NB4 (cell line): ENCODE measurements around the gene ZNF639.

Experiments
- CTCF ChIP-seq: IDR thresholded peaks from one replicate; pipeline ENCODE4 v1.5.1; 2012; ENCODE audit warnings: low read depth, low read length
- MAX ChIP-seq: IDR thresholded peaks from 2 replicates; pipeline ENCODE4 v1.6.1; 2011; ENCODE audit warnings: low read depth, low read length
- MYC ChIP-seq: IDR thresholded peaks from 2 replicates; pipeline ENCODE4 v1.6.1; 2011; ENCODE audit warnings: low read depth, low read length
- POLR2A ChIP-seq: IDR thresholded peaks from 2 replicates; pipeline ENCODE4 v1.6.1; 2011; ENCODE audit warnings: mild to moderate bottlenecking; ENCODE audit not compliant: insufficient read length; ENCODE audit errors: extremely low read depth

GRCh38 chr3:179286331-179286730, 36.5 kb upstream of the ZNF639 start:
- no peak for TF ChIP-seq POLR2A
- TF ChIP-seq CTCF: no peak
- no peak for TF ChIP-seq MYC
- TF ChIP-seq MAX: no peak
